ENCODE measurements around the gene QSOX1. TPM values are rescaled to one million over a fixed set of nuclear protein-coding genes. Genes with fewer than 3 reads are reported as not detected.
A peak's percentile ranks its signal among the peaks of the same experiment; 100 is the strongest.

QSOX1 gene
- total RNA-seq, 1 donor from 2014 or later, result 285 TPM

DNA sequence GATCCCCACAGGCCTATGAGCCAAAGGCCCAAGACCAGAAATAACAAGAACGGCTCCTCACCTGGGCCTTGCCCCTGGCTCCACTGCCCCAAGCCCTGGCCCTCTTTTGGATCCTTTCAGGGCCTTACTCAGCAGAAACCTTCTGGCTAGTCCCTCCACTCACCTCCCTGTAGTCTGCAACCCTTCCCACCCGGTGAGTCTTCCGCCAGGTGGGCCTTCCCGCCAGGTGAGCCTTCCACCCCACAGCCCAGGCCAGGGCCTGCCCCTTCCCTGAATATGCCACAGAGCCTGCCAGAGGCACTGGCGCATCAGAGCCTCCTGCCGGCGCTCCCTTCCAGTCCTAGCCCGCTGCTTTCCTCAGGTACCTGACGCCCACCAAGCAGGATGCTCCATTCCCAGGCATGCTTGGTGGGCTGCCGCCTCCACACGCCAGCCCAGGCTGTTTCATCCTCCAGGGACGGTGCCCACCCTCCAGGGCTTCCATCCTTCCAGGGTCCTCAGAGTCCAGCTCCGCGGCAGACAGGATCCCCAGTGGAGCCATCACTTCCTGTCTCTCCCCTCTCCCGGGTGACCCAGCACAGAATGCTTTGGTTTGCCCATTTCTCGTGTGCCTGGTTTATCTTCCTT, 96.3 kb downstream of the QSOX1 start:
- DNase-seq (ENCODE audit: low spot score), result no peak

DNA sequence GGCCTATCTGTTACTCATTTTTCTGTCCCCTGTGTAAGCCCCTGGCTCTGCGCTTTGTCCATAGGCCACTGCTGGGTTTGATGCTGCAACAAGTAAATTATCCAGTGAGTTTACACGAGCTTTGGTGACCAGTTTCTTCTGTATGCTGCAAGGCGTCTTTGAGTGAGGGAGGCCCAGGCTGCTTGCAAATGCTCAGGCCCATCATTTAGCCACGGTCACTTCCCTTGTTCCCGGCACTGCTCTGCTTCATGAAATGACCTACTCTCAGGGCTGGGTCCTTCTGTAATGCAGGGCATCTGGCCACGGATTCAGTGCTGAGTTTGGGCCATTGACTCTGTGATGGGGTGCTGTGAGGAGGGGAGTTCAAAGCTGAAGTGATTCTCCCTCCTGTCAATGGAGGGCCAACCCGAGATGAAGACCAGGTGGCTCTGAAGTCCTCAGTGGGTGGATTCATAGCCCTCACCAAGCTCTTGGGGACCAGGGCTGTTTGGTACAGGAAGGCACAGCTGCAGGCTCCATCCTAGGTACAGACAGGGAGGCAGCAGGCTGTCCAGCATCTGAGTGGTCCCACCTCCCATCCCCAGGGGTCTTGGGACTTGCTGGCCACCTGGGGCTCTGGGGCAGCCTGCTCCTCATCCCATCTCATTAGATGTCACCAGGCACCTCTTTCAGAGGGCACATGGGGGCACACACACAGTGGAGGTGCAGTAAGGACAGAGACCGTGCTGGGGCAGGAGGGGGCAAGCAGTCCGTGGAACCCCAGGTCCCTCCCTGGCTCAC, 97.0 kb downstream of the QSOX1 start:
- no peak for DNase-seq (ENCODE audit: low spot score)

DNA sequence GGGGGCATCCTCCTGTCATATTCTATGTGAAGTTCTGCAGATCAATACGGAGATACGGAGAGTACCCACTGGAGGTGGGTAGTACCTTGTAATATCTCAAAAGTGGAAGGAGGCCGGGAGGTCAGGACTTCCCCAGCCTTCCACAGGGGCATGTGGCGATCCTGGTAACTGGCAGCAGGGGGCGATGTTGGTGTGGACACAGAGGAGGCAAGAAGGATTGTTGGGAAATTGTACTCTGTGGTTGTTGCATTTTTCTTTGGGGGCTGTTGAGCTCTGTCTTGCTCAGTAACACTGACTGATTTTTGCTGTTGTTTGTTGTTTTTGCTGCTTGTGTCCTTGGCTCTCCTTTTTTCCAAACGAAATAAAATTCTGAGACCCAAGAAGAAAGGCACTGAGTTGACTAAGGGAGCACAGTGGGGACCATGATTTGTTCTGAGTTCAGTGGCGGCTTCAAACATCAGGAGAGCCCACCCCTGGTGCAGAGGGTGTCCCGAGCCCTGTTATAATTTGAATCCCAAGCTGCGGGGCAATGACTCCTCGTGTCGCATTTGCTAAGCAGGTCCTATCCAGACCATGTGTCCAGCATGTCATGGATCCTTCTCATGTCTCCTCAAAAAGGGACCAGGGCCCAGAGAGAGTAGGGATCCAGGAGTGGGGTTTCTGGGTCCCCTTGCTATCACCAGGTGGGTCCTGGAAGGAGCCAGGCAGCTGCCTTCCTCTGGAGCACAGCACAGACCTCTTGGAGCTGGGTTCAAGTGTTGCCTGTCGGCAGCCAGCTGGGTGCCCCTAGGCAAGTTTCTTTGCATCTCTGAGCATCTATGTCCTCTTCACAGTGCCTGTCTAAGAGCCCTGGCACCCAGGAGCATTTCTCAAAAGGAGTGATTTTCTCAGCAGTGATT, 98.2 kb downstream of the QSOX1 start:
- peak; percentile 65 for DNase-seq (ENCODE audit: low spot score)

Other genes with a start within 250 kb of the QSOX1 start
- 58.4 TPM for gene CEP350, start 200.1 kb upstream of the QSOX1 start, total RNA-seq
- not detected for gene LHX4, start 75.4 kb downstream of the QSOX1 start, total RNA-seq